Rectal smooth muscle tissue (tissue), 1 donor: Measurements from ENCODE around the gene RWDD4.

ENCODE experiments used
- H3K27ac ChIP-seq: one replicate; pipeline ENCODE4 v1.7.0; 2013; ENCODE audit warnings: low read depth, low read length, inconsistent platforms
- H3K27me3 ChIP-seq: one replicate; pipeline ENCODE4 v1.7.0; 2013; ENCODE audit warnings: low read length; ENCODE audit not compliant: control insufficient read depth, insufficient read depth
- H3K36me3 ChIP-seq: one replicate; pipeline ENCODE4 v1.7.0; 2013; ENCODE audit warnings: low read length; ENCODE audit not compliant: control insufficient read depth, insufficient read depth
- H3K4me1 ChIP-seq: one replicate; pipeline ENCODE4 v1.7.0; 2013; ENCODE audit warnings: low read length; ENCODE audit not compliant: control insufficient read depth, insufficient read depth
- H3K4me3 ChIP-seq: one replicate; pipeline ENCODE4 v1.7.0; 2013; ENCODE audit warnings: low read length
- H3K9ac ChIP-seq: one replicate; pipeline ENCODE4 v1.7.0; 2013; ENCODE audit warnings: low read length

Gene RWDD4

GRCh38 chr4:183666088-183666487 lies 7.1 kb upstream of the RWDD4 start:
- no peak overlapping the region for H3K27ac ChIP-seq
- H3K4me3 ChIP-seq, result no peak overlapping the region
- peaks cover 12% of the 10 kb centered on the region for H3K36me3 ChIP-seq
- no peaks in the 10 kb centered on the region for H3K4me1 ChIP-seq
- H3K27me3 ChIP-seq, result no peaks in the 10 kb centered on the region
- no peak overlapping the region for H3K9ac ChIP-seq

- H3K4me3 ChIP-seq, result peak overlapping the region; percentile 67
- H3K27ac ChIP-seq, result peak overlapping the region; percentile 94
- no peaks in the 10 kb centered on the region for H3K27me3 ChIP-seq
- peak overlapping the region; percentile 63 for H3K9ac ChIP-seq
- no peaks in the 10 kb centered on the region for H3K36me3 ChIP-seq
- H3K4me1 ChIP-seq, result peaks cover 5% of the 10 kb centered on the region
Observed at GRCh38 chr4:183659872-183660242, 872 bp upstream of the RWDD4 start.

GRCh38 chr4:183658362-183659028 lies 490 bp downstream of the RWDD4 start:
- Histone ChIP-seq H3K4me3 (peak overlapping the region; percentile 67), H3K27ac (peak overlapping the region; percentile 94), H3K27me3 (no peaks in the 10 kb centered on the region), H3K9ac (peak overlapping the region; percentile 46), H3K4me1 (peaks cover 5% of the 10 kb centered on the region), H3K36me3 (no peaks in the 10 kb centered on the region)

GRCh38 chr4:183657564-183657963 lies 1.4 kb downstream of the RWDD4 start:
- H3K27ac ChIP-seq, result no peak overlapping the region
- peaks cover 5% of the 10 kb centered on the region for H3K4me1 ChIP-seq
- no peaks in the 10 kb centered on the region for H3K36me3 ChIP-seq
- H3K27me3 ChIP-seq, result no peaks in the 10 kb centered on the region
- H3K9ac ChIP-seq, result no peak overlapping the region
- H3K4me3 ChIP-seq, result no peak overlapping the region

- H3K4me1 ChIP-seq, result no peaks in the 10 kb centered on the region
- H3K9ac ChIP-seq, result no peak overlapping the region
- no peaks in the 10 kb centered on the region for H3K27me3 ChIP-seq
- peaks cover 9% of the 10 kb centered on the region for H3K36me3 ChIP-seq
- no peak overlapping the region for H3K27ac ChIP-seq
- no peak overlapping the region for H3K4me3 ChIP-seq
Observed at GRCh38 chr4:183645326-183645725, 13.7 kb downstream of the RWDD4 start.

GRCh38 chr4:183639291-183639690 lies 19.7 kb downstream of the RWDD4 start:
- Histone ChIP-seq H3K4me1 (no peaks in the 10 kb centered on the region), H3K27ac (no peak overlapping the region)

GRCh38 chr4:183638436-183638835 lies 20.5 kb downstream of the RWDD4 start:
- Histone ChIP-seq H3K9ac (no peak overlapping the region), H3K27ac (no peak overlapping the region), H3K36me3 (peaks cover 2% of the 10 kb centered on the region), H3K4me1 (no peaks in the 10 kb centered on the region), H3K4me3 (no peak overlapping the region), H3K27me3 (no peaks in the 10 kb centered on the region)

More at GRCh38 chr4:183639291-183639690, 19.7 kb downstream of the RWDD4 start:
- Histone ChIP-seq H3K4me3 (no peak overlapping the region), H3K36me3 (peaks cover 2% of the 10 kb centered on the region), H3K9ac (no peak overlapping the region), H3K27me3 (no peaks in the 10 kb centered on the region)

- Histone ChIP-seq H3K36me3 (peaks cover 2% of the 10 kb centered on the region), H3K9ac (no peak overlapping the region), H3K27ac (no peak overlapping the region), H3K4me1 (no peaks in the 10 kb centered on the region), H3K27me3 (no peaks in the 10 kb centered on the region), H3K4me3 (no peak overlapping the region)
Observed at GRCh38 chr4:183637461-183637860, 21.5 kb downstream of the RWDD4 start.

GRCh38 chr4:183636923-183637322 lies 22.1 kb downstream of the RWDD4 start:
- H3K27ac ChIP-seq, result no peak overlapping the region
- H3K4me1 ChIP-seq, result no peaks in the 10 kb centered on the region
- no peaks in the 10 kb centered on the region for H3K27me3 ChIP-seq
- no peak overlapping the region for H3K4me3 ChIP-seq
- H3K36me3 ChIP-seq, result peaks cover 2% of the 10 kb centered on the region
- H3K9ac ChIP-seq, result no peak overlapping the region

- H3K27ac ChIP-seq, result no peak overlapping the region
- peak overlapping the region; percentile 8 for H3K4me3 ChIP-seq
Observed at GRCh38 chr4:183636503-183636902, 22.5 kb downstream of the RWDD4 start.

GRCh38 chr4:183635741-183636140 lies 23.2 kb downstream of the RWDD4 start:
- H3K9ac ChIP-seq, result no peak overlapping the region
- H3K4me3 ChIP-seq, result no peak overlapping the region
- H3K27ac ChIP-seq, result no peak overlapping the region

More at GRCh38 chr4:183636503-183636902, 22.5 kb downstream of the RWDD4 start:
- Histone ChIP-seq H3K36me3 (peaks cover under 1% of the 10 kb centered on the region), H3K9ac (no peak overlapping the region), H3K4me1 (no peaks in the 10 kb centered on the region), H3K27me3 (no peaks in the 10 kb centered on the region)

GRCh38 chr4:183635321-183635720 lies 23.7 kb downstream of the RWDD4 start:
- H3K4me1 ChIP-seq, result no peaks in the 10 kb centered on the region
- no peaks in the 10 kb centered on the region for H3K36me3 ChIP-seq
- H3K27me3 ChIP-seq, result no peaks in the 10 kb centered on the region
- no peak overlapping the region for H3K9ac ChIP-seq
- H3K4me3 ChIP-seq, result no peak overlapping the region
- no peak overlapping the region for H3K27ac ChIP-seq

More at GRCh38 chr4:183635741-183636140, 23.2 kb downstream of the RWDD4 start:
- Histone ChIP-seq H3K27me3 (no peaks in the 10 kb centered on the region), H3K4me1 (no peaks in the 10 kb centered on the region), H3K36me3 (no peaks in the 10 kb centered on the region)
